Liver (tissue), 10 donors: ENCODE data around the gene SLFN12. TPM values are rescaled to one million over a fixed set of nuclear protein-coding genes. Genes with fewer than 3 reads are reported as not detected.

ENCODE experiments used
- DNase-seq: peaks from one replicate; pipeline ENCODE4 v3.0.0-alpha.2; 2017; ENCODE audit warnings: low spot score
- H3K27ac ChIP-seq, 2 donors: one replicate each; pipeline ENCODE4 v1.7.0; 2013; ENCODE audit warnings: inconsistent platforms in 2 of 2, low read length in 2 of 2, control low read depth in 1 of 2, low read depth in 1 of 2, mild to moderate bottlenecking in 1 of 2
- H3K27me3 ChIP-seq, 4 donors: one replicate each; pipeline versions ENCODE4 v1.6.1 to v1.7.0; 2013; ENCODE audit warnings: low read length in 3 of 4, inconsistent platforms in 1 of 4, mild to moderate bottlenecking in 1 of 4, moderate library complexity in 1 of 4; ENCODE audit not compliant: control insufficient read depth in 4 of 4, insufficient read depth in 4 of 4
- H3K36me3 ChIP-seq, 4 donors: one replicate each; pipeline versions ENCODE4 v1.6.1 to v1.7.0; 2013; ENCODE audit warnings: low read length in 3 of 4, mild to moderate bottlenecking in 3 of 4, low read depth in 1 of 4, moderate library complexity in 1 of 4; ENCODE audit not compliant: control insufficient read depth in 4 of 4, insufficient read depth in 3 of 4
- H3K4me1 ChIP-seq, 4 donors: one replicate each; pipeline versions ENCODE4 v1.6.1 to v1.7.0; 2013; ENCODE audit warnings: low read length in 3 of 4, mild to moderate bottlenecking in 3 of 4, moderate library complexity in 1 of 4; ENCODE audit not compliant: control insufficient read depth in 4 of 4, insufficient read depth in 4 of 4
- H3K4me3 ChIP-seq, 3 donors: one replicate each; pipeline versions ENCODE4 v1.6.1 to v1.7.0; 2013; ENCODE audit warnings: low read length in 3 of 3, control low read depth in 1 of 3, low read depth in 1 of 3, mild to moderate bottlenecking in 1 of 3
- H3K9ac ChIP-seq, 2 donors: one replicate each; pipeline ENCODE4 v1.7.0; 2013; ENCODE audit warnings: low read length in 2 of 2, mild to moderate bottlenecking in 2 of 2, moderate library complexity in 2 of 2, control low read depth in 1 of 2, low read depth in 1 of 2
- H3K9me3 ChIP-seq, 4 donors: one replicate each; pipeline versions ENCODE4 v1.6.1 to v1.7.0; 2013; ENCODE audit warnings: low read length in 3 of 4; ENCODE audit not compliant: control insufficient read depth in 4 of 4
- ATF3 ChIP-seq: IDR thresholded peaks from 2 replicates; pipeline ENCODE4 v1.6.1; 2016; ENCODE audit warnings: antibody characterized with exemption
- NR2F2 ChIP-seq: IDR thresholded peaks from 2 replicates; pipeline ENCODE4 v1.6.1; 2016; ENCODE audit warnings: antibody characterized with exemption
- RAD21 ChIP-seq, 2 donors: IDR thresholded peaks; 2 replicates each; pipeline ENCODE4 v1.6.1; 2016; ENCODE audit warnings: antibody characterized with exemption in 2 of 2, mild to moderate bottlenecking in 2 of 2
- REST ChIP-seq: IDR thresholded peaks from 2 replicates; pipeline ENCODE4 v1.6.1; 2016; ENCODE audit warnings: antibody characterized with exemption, mild to moderate bottlenecking
- RXRA ChIP-seq, 2 donors: IDR thresholded peaks; 2 replicates each; pipeline ENCODE4 v1.6.1; 2017 to 2018; ENCODE audit warnings: antibody characterized with exemption in 2 of 2, mild to moderate bottlenecking in 1 of 2
- SP1 ChIP-seq: IDR thresholded peaks from 2 replicates; pipeline ENCODE4 v1.6.1; 2018; ENCODE audit warnings: antibody characterized with exemption, mild to moderate bottlenecking
- WGBS: extraction: QIAGEN DNeasy Blood & Tissue Kit; methylation state at CpG from one replicate; pipeline ENCODE4 v1.1.7; 2013; 5-methylcytosine and 5-hydroxymethylcytosine counted together
- polyA plus RNA-seq, 2 donors: library from polyadenylated mRNA; stranded (reverse) in 1 of 2; unstranded in 1 of 2; fragments of 200-250 nt in 1 of 2; fragments of >200 nt in 1 of 2; fragmentation: Nextera tagmentation in 1 of 2; extraction: Ambion mirVana in 1 of 2; gene quantifications; one replicate each; pipeline versions ENCODE4 v1.2.1 to v1.2.3, GENCODE V29; 2013 to 2015
- small RNA-seq: library from RNA; depleted of rRNA; stranded (forward); fragments of <200 nt; gene quantifications from one replicate; pipeline ENCODE3, GENCODE V24; 2014
- total RNA-seq, 2 donors: library from RNA; depleted of rRNA; stranded (reverse); fragments of >200 nt; gene quantifications; one replicate each; pipeline ENCODE4 v1.2.3, GENCODE V29; 2014
- donor health status: healthy.
- donor health status: healthy.
- donor health status: healthy.
- donor health status: healthy.
- donor health status: healthy.

The SLFN12 gene
- total and polyA plus RNA-seq, 4 donors, result 0.91 to 5.0 (median 2.2) TPM

GRCh38 chr17:35361027-35361426, 71.3 kb downstream of the SLFN12 start:
- Histone ChIP-seq H3K9ac (no peak overlapping the region), H3K27ac (no peak overlapping the region), H3K4me1 (peaks cover 0 to 2% (median 0%) of the 10 kb centered on the region in 4 donors), H3K36me3 (no peaks in the 10 kb centered on the region), H3K27me3 (no peaks in the 10 kb centered on the region), H3K9me3 (no peaks in the 10 kb centered on the region), H3K4me3 (no peak overlapping the region)
- TF ChIP-seq RXRA (IDR thresholded peaks at IDR 0.05) (no peak), NR2F2 (no peak), ATF3 (no peak), RAD21 (IDR thresholded peaks at IDR 0.05) (no peak), SP1 (no peak), REST (no peak)
- 49% methylated on average over 1 of the region's 1 CpG for WGBS
- no peak for DNase-seq

Small RNA genes lying within 50 kb of the gene (small RNA-seq; reads per million reads assigned to genes)
- gene AC060766.3, result not detected
- not detected for gene AC060766.5

Other genes with a start within 250 kb of the SLFN12 start
- gene SLC35G3, start 238.1 kb downstream of the SLFN12 start, total RNA-seq, result not detected
- not detected for gene SLC35G3, start 238.1 kb downstream of the SLFN12 start, polyA plus RNA-seq
- 1 to 10 TPM; 4.2 to 7.8 TPM for gene SLFN5, start 189.4 kb downstream of the SLFN12 start, total RNA-seq
- gene SLFN5, start 189.4 kb downstream of the SLFN12 start, polyA plus RNA-seq, result 1 to 10 TPM; 1.9 to 2.6 TPM
- 10 to 100 TPM; 10.1 to 18.7 TPM for gene SLFN11, start 58.9 kb downstream of the SLFN12 start, total RNA-seq
- 1 to 10 TPM; 1.6 to 2.3 TPM for gene SLFN11, start 58.9 kb downstream of the SLFN12 start, polyA plus RNA-seq
- gene SLFN13, start 16.3 kb upstream of the SLFN12 start, total RNA-seq, result 10 to 100 TPM in 1 of 2 donors, 1 to 10 TPM in 1; 3.6 to 14.2 TPM
- under 1 TPM; 0.53 to 0.74 TPM for gene SLFN13, start 16.3 kb upstream of the SLFN12 start, polyA plus RNA-seq
- gene SLFN12L, start 105.2 kb upstream of the SLFN12 start, total RNA-seq, result 1 to 10 TPM in 1 of 2 donors, under 1 TPM in 1; 0.37 to 2.2 TPM
- under 1 TPM; 0.09 to 0.17 TPM for gene SLFN12L, start 105.2 kb upstream of the SLFN12 start, polyA plus RNA-seq
- 10 to 100 TPM in 1 of 2 donors, under 1 TPM in 1; under 0.01 to 23.7 TPM for gene SLFN14, start 128.3 kb upstream of the SLFN12 start, total RNA-seq
- gene SLFN14, start 128.3 kb upstream of the SLFN12 start, polyA plus RNA-seq, result not detected
- 1 to 10 TPM; 2.3 to 2.4 TPM for gene PEX12, start 146.1 kb upstream of the SLFN12 start, total RNA-seq
- 1 to 10 TPM; 2.0 to 3.6 TPM for gene PEX12, start 146.1 kb upstream of the SLFN12 start, polyA plus RNA-seq
- gene AP2B1, start 154.8 kb upstream of the SLFN12 start, total RNA-seq, result 10 to 100 TPM; 25.4 to 55.6 TPM
- gene AP2B1, start 154.8 kb upstream of the SLFN12 start, polyA plus RNA-seq, result 10 to 100 TPM in 1 of 2 donors, 1 to 10 TPM in 1; 8.7 to 19.2 TPM